ENCODE measurements around the gene FBXW5.

FBXW5 gene

GRCh38 chr9:136915632-136916329, 28.8 kb downstream of the FBXW5 start:
- H3K4me3 ChIP-seq (ENCODE audit: control insufficient read depth, low read depth, low read length), result no peak overlapping the region
- TF ChIP-seq CTCF (IDR thresholded peaks at IDR 0.05; ENCODE audit: control insufficient read depth, insufficient read depth, low read depth, low read length, missing control alignments), result no peak
- DNase-seq (ENCODE audit: low read depth), result no peak

- no peak overlapping the region for H3K4me3 ChIP-seq (ENCODE audit: control insufficient read depth, low read depth, low read length)
- no peak for DNase-seq (ENCODE audit: low read depth)
- TF ChIP-seq CTCF (IDR thresholded peaks at IDR 0.05; ENCODE audit: control insufficient read depth, insufficient read depth, low read depth, low read length, missing control alignments), result no peak
Measured at GRCh38 chr9:136913701-136914438, 30.7 kb downstream of the FBXW5 start.

- no peak overlapping the region for H3K4me3 ChIP-seq (ENCODE audit: control insufficient read depth, low read depth, low read length)
- no peak for DNase-seq (ENCODE audit: low read depth)
- no peak for TF ChIP-seq CTCF (IDR thresholded peaks at IDR 0.05; ENCODE audit: control insufficient read depth, insufficient read depth, low read depth, low read length, missing control alignments)
Measured at GRCh38 chr9:136910901-136911245, 33.7 kb downstream of the FBXW5 start.

GRCh38 chr9:136910197-136910900, 34.2 kb downstream of the FBXW5 start:
- no peak overlapping the region for H3K4me3 ChIP-seq (ENCODE audit: control insufficient read depth, low read depth, low read length)
- no peak for TF ChIP-seq CTCF (IDR thresholded peaks at IDR 0.05; ENCODE audit: control insufficient read depth, insufficient read depth, low read depth, low read length, missing control alignments)
- DNase-seq (ENCODE audit: low read depth), result no peak

- no peak for TF ChIP-seq CTCF (IDR thresholded peaks at IDR 0.05; ENCODE audit: control insufficient read depth, insufficient read depth, low read depth, low read length, missing control alignments)
- no peak for DNase-seq (ENCODE audit: low read depth)
- no peak overlapping the region for H3K4me3 ChIP-seq (ENCODE audit: control insufficient read depth, low read depth, low read length)
Measured at GRCh38 chr9:136907011-136907914, 37.3 kb downstream of the FBXW5 start.

- no peak overlapping the region for H3K4me3 ChIP-seq (ENCODE audit: control insufficient read depth, low read depth, low read length)
- no peak for DNase-seq (ENCODE audit: low read depth)
- no peak for TF ChIP-seq CTCF (IDR thresholded peaks at IDR 0.05; ENCODE audit: control insufficient read depth, insufficient read depth, low read depth, low read length, missing control alignments)
Measured at GRCh38 chr9:136906266-136906665, 38.3 kb downstream of the FBXW5 start.
